Gastrocnemius medialis (tissue), 4 donors: Measurements from ENCODE around the gene NBEA. TPM values are rescaled to one million over a fixed set of nuclear protein-coding genes. Genes with fewer than 3 reads are reported as not detected.

Source experiments
- ATAC-seq, 2 donors: fragments of 150-250 bp; one replicate each; pipeline ENCODE4 v1.9.1; 2016
- DNase-seq, 2 donors: peaks; one replicate each; pipeline ENCODE4 v3.0.0-alpha.2; 2019
- H3K27ac ChIP-seq, 4 donors: fragments of 200-600 bp; sonication (generic); 1 replicate in 1 of 4; 2 replicates in 3 of 4; pipeline ENCODE4 v1.5.1; 2016 to 2018; ENCODE audit warnings: mild to moderate bottlenecking in 2 of 4, moderate library complexity in 1 of 4
- H3K27me3 ChIP-seq, 3 donors: fragments of 200-600 bp; sonication (generic) in 2 of 3; 1 replicate in 1 of 3; 2 replicates in 2 of 3; pipeline versions ENCODE4 v1.5.1 to v1.6.0; 2016 to 2019; ENCODE audit warnings: mild to moderate bottlenecking in 1 of 3, moderate library complexity in 1 of 3
- H3K36me3 ChIP-seq, 2 donors: fragments of 200-600 bp; sonication (generic) in 1 of 2; one replicate each; pipeline ENCODE4 v1.5.1; 2017 to 2018
- H3K4me1 ChIP-seq, 2 donors: fragments of 200-600 bp; sonication (generic) in 1 of 2; one replicate each; pipeline ENCODE4 v1.5.1; 2016 to 2017; ENCODE audit warnings: mild to moderate bottlenecking in 2 of 2
- H3K4me3 ChIP-seq, 4 donors: fragments of 200-600 bp; sonication (generic) in 3 of 4; 1 replicate in 1 of 4; 2 replicates in 3 of 4; pipeline ENCODE4 v1.5.1; 2016 to 2019; ENCODE audit warnings: mild to moderate bottlenecking in 2 of 4
- H3K9me3 ChIP-seq, 3 donors: fragments of 200-600 bp; sonication (generic) in 2 of 3; 1 replicate in 1 of 3; 2 replicates in 2 of 3; pipeline ENCODE4 v1.5.1; 2016 to 2019
- CTCF ChIP-seq, 5 experiments: fragments of 450-650 bp in 3 of 5; fragments of 200-600 bp in 2 of 5; sonication (generic) in 2 of 5; IDR thresholded peaks in 4 of 5; conservative IDR thresholded peaks in 1 of 5; 1 replicate in 4 of 5; 2 replicates in 1 of 5; pipeline ENCODE4 v1.5.1; 2016 to 2019; ENCODE audit warnings: antibody characterized with exemption in 5 of 5, mild to moderate bottlenecking in 3 of 5, moderate library complexity in 3 of 5
- POLR2A ChIP-seq, 2 donors: fragments of 450-650 bp; IDR thresholded peaks; one replicate each; pipeline ENCODE4 v1.6.1; 2017; ENCODE audit warnings: antibody characterized with exemption in 2 of 2, mild to moderate bottlenecking in 2 of 2, moderate library complexity in 2 of 2
- in situ Hi-C, 4 donors: fragments of 200-750 bp; cut with MboI; loops; one replicate each; pipeline versions ENCODE4 v1.15.0 to v1.8.0; 2017; ENCODE audit warnings: low sequenced_read_pairs in 4 of 4
- intact Hi-C: fragments of 100-400 bp; cut with DNase I; formaldehyde crosslinking; loops from one replicate; pipeline ENCODE4 v1.15.1; 2023; ENCODE audit warnings: low total_unique reads
- total RNA-seq, 4 donors: library from RNA; depleted of rRNA; stranded (reverse); fragments of >200 nt; gene quantifications; one replicate each; pipeline versions ENCODE4 v1.1.0 to v1.2.3, GENCODE V29; 2016

NBEA gene
- total RNA-seq, 4 donors from 2014 or later = 4.1 to 5.1 (median 4.7) TPM

DNA sequence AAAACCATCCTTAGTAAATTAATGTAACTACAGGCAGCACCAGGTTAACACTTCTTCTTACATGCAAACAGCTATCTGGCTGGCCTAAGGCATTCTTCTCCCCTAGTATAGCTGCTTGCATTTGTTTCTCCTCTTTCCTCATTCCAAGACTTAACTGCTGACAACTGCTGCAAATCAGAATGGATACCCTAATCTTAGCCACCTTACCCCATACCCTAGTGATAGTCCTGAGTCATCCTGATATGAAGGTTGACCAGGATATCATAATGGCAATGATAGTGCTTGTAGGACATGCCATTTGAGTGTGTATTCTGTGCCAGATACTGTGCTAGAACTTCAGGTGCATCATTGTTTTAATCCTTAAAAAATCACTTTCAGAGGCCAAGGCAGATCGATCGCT is 672.6 kb downstream of the NBEA start:
- DNase-seq = no peak
- ATAC-seq = no peak
- Histone ChIP-seq H3K27me3 (no peaks in the 10 kb centered on the region), H3K36me3 (no peaks in the 10 kb centered on the region), H3K9me3 (no peaks in the 10 kb centered on the region), H3K4me3 (no peak overlapping the region), H3K4me1 (no peaks in the 10 kb centered on the region), H3K27ac (no peak overlapping the region)
- in situ Hi-C loops (no loop called here), intact Hi-C loops (no loop called here)
- no peak for TF ChIP-seq CTCF (IDR thresholded peaks at IDR 0.05 in 4 of 5, conservative IDR thresholded peaks at IDR 0.05 in 1 of 5)
- no peak for TF ChIP-seq POLR2A (IDR thresholded peaks at IDR 0.05)

DNA sequence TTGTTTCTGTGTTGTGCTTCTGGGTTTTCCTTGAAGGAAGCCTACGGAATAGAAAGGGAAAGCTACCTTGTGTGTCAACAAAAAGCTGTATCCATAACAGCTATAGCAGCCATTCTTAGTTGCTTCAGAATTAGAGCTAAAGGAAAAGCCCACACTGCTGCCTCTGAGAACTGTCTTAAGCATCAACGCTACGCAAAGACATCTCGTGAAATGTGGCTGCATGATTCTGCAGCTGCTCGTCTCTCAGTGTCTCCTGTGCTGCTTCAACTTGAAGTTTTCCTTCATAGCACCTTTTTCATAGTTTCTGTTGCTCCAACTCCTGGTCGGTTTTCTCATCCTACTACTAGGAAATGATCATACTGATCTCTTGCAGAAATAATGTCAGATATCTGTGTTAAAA is 675.4 kb downstream of the NBEA start:
- H3K4me1 ChIP-seq = no peaks in the 10 kb centered on the region
- in situ Hi-C loops = no loop called here
- no peaks in the 10 kb centered on the region for H3K9me3 ChIP-seq
- DNase-seq (no peak), ATAC-seq (no peak)
- no peak for TF ChIP-seq CTCF (IDR thresholded peaks at IDR 0.05 in 4 of 5, conservative IDR thresholded peaks at IDR 0.05 in 1 of 5)
- no peak for TF ChIP-seq POLR2A (IDR thresholded peaks at IDR 0.05)
- H3K27ac ChIP-seq = no peak overlapping the region
- intact Hi-C loops = no loop called here
- H3K4me3 ChIP-seq = no peak overlapping the region
- H3K27me3 ChIP-seq = no peaks in the 10 kb centered on the region
- H3K36me3 ChIP-seq = no peaks in the 10 kb centered on the region

- in situ Hi-C loops (no loop called here), intact Hi-C loops (no loop called here)
- H3K36me3 ChIP-seq = no peaks in the 10 kb centered on the region
- no peaks in the 10 kb centered on the region for H3K9me3 ChIP-seq
- TF ChIP-seq CTCF (IDR thresholded peaks at IDR 0.05 in 4 of 5, conservative IDR thresholded peaks at IDR 0.05 in 1 of 5) (no peak), POLR2A (IDR thresholded peaks at IDR 0.05) (no peak)
- no peaks in the 10 kb centered on the region for H3K4me1 ChIP-seq
- H3K27ac ChIP-seq = no peak overlapping the region
- DNase-seq (no peak), ATAC-seq (no peak)
- H3K4me3 ChIP-seq = no peak overlapping the region
- no peaks in the 10 kb centered on the region for H3K27me3 ChIP-seq
Measured at GRCh38 chr13:35618565-35619083, 676.6 kb downstream of the NBEA start.

GRCh38 chr13:35621989-35622388 is 679.9 kb downstream of the NBEA start:
- intact Hi-C loops = no loop called here
- in situ Hi-C loops = loop anchor here in 1 of 4 donors (10.0 kb wide), 1 partner anchor 173 kb away; no protein-coding TSS in a partner anchor
- Histone ChIP-seq H3K4me3 (no peak overlapping the region), H3K36me3 (no peaks in the 10 kb centered on the region), H3K4me1 (no peaks in the 10 kb centered on the region), H3K27ac (no peak overlapping the region), H3K27me3 (no peaks in the 10 kb centered on the region), H3K9me3 (no peaks in the 10 kb centered on the region)
- DNase-seq = no peak
- TF ChIP-seq POLR2A (IDR thresholded peaks at IDR 0.05) = no peak
- no peak for TF ChIP-seq CTCF (IDR thresholded peaks at IDR 0.05 in 4 of 5, conservative IDR thresholded peaks at IDR 0.05 in 1 of 5)
- ATAC-seq = no peak

DNA sequence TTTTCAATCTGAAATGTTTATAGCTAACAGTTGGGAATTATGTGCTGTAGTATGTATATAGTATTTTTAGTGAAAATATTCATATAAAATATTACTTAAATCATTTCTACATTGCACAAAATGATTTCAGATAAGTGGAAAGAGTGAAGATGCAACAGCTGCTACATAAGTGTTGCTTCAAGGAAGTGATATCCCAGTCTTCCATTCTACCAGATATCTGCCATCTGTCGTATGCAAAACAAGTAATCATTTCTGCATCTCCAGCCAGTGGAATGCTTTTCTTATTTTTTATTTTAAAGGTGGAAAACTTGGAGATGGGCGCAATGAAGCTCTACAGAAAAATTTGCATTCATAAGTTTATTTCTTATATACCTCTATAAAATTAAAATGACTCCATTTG is 687.0 kb downstream of the NBEA start:
- Histone ChIP-seq H3K4me3 (no peak overlapping the region), H3K4me1 (no peaks in the 10 kb centered on the region), H3K36me3 (no peaks in the 10 kb centered on the region), H3K9me3 (no peaks in the 10 kb centered on the region), H3K27me3 (no peaks in the 10 kb centered on the region), H3K27ac (no peak overlapping the region)
- in situ Hi-C loops (loop anchor here in 1 of 4 donors (10.0 to 25.0 kb wide), 2 partner anchors 166 to 333 kb away; no protein-coding TSS in a partner anchor), intact Hi-C loops (no loop called here)
- DNase-seq (no peak), ATAC-seq (no peak)
- TF ChIP-seq CTCF (IDR thresholded peaks at IDR 0.05 in 4 of 5, conservative IDR thresholded peaks at IDR 0.05 in 1 of 5) (no peak), POLR2A (IDR thresholded peaks at IDR 0.05) (no peak)
